Duodenal mucosa (tissue), 2 donors: ENCODE measurements around the gene NFATC2IP.

Source experiments
- H3K27ac ChIP-seq: one replicate; pipeline ENCODE4 v1.7.0; 2013; ENCODE audit warnings: low read depth, low read length
- H3K27me3 ChIP-seq, 2 donors: one replicate each; pipeline ENCODE4 v1.7.0; 2013; ENCODE audit warnings: low read length in 2 of 2, control low read depth in 1 of 2; ENCODE audit not compliant: insufficient read depth in 2 of 2, control insufficient read depth in 1 of 2
- H3K36me3 ChIP-seq, 2 donors: one replicate each; pipeline ENCODE4 v1.7.0; 2013; ENCODE audit warnings: low read length in 2 of 2, control low read depth in 1 of 2; ENCODE audit not compliant: insufficient read depth in 2 of 2, control insufficient read depth in 1 of 2
- H3K4me1 ChIP-seq, 2 donors: one replicate each; pipeline ENCODE4 v1.7.0; 2013; ENCODE audit warnings: low read length in 2 of 2, control low read depth in 1 of 2; ENCODE audit not compliant: insufficient read depth in 2 of 2, control insufficient read depth in 1 of 2
- H3K4me3 ChIP-seq, 2 donors: one replicate each; pipeline ENCODE4 v1.7.0; 2013; ENCODE audit warnings: low read length in 2 of 2, low read depth in 1 of 2
- H3K9ac ChIP-seq, 2 donors: one replicate each; pipeline ENCODE4 v1.7.0; 2013; ENCODE audit warnings: low read length in 2 of 2, low read depth in 1 of 2
- H3K9me3 ChIP-seq, 2 donors: one replicate each; pipeline ENCODE4 v1.7.0; 2013; ENCODE audit warnings: low read length in 2 of 2, control low read depth in 1 of 2; ENCODE audit not compliant: control insufficient read depth in 1 of 2

NFATC2IP gene

GRCh38 chr16:29009050-29009837, 58.5 kb downstream of the NFATC2IP start:
- H3K27ac ChIP-seq = no peak overlapping the region
- H3K9me3 ChIP-seq = no peaks in the 10 kb centered on the region
- H3K27me3 ChIP-seq = no peaks in the 10 kb centered on the region
- no peaks in the 10 kb centered on the region for H3K36me3 ChIP-seq
- no peak overlapping the region for H3K9ac ChIP-seq
- peaks cover 5% of the 10 kb centered on the region in 2 donors for H3K4me1 ChIP-seq
- H3K4me3 ChIP-seq = no peak overlapping the region

- H3K27ac ChIP-seq = no peak overlapping the region
- H3K4me3 ChIP-seq = no peak overlapping the region
- no peak overlapping the region for H3K9ac ChIP-seq
Measured at GRCh38 chr16:29009838-29010166, 59.1 kb downstream of the NFATC2IP start.

GRCh38 chr16:29011112-29011511, 60.4 kb downstream of the NFATC2IP start:
- Histone ChIP-seq H3K27ac (no peak overlapping the region), H3K4me3 (no peak overlapping the region), H3K4me1 (peaks cover 5 to 8% of the 10 kb centered on the region in 2 donors), H3K9me3 (no peaks in the 10 kb centered on the region), H3K9ac (no peak overlapping the region), H3K27me3 (no peaks in the 10 kb centered on the region), H3K36me3 (no peaks in the 10 kb centered on the region)

More at GRCh38 chr16:29009838-29010166, 59.1 kb downstream of the NFATC2IP start:
- Histone ChIP-seq H3K27me3 (no peaks in the 10 kb centered on the region), H3K4me1 (peaks cover 5 to 8% of the 10 kb centered on the region in 2 donors), H3K36me3 (no peaks in the 10 kb centered on the region), H3K9me3 (no peaks in the 10 kb centered on the region)

- Histone ChIP-seq H3K4me1 (peaks cover 5 to 8% of the 10 kb centered on the region in 2 donors), H3K27ac (no peak overlapping the region), H3K9ac (no peak overlapping the region), H3K9me3 (no peaks in the 10 kb centered on the region), H3K36me3 (no peaks in the 10 kb centered on the region), H3K4me3 (no peak overlapping the region), H3K27me3 (no peaks in the 10 kb centered on the region)
Measured at GRCh38 chr16:29011851-29012250, 61.1 kb downstream of the NFATC2IP start.

GRCh38 chr16:29012913-29013553, 62.3 kb downstream of the NFATC2IP start:
- Histone ChIP-seq H3K9me3 (no peaks in the 10 kb centered on the region), H3K27me3 (no peaks in the 10 kb centered on the region), H3K27ac (no peak overlapping the region), H3K4me1 (peaks cover 5 to 8% of the 10 kb centered on the region in 2 donors), H3K9ac (no peak overlapping the region), H3K36me3 (no peaks in the 10 kb centered on the region), H3K4me3 (no peak overlapping the region)

- Histone ChIP-seq H3K36me3 (no peaks in the 10 kb centered on the region), H3K27me3 (no peaks in the 10 kb centered on the region), H3K9ac (no peak overlapping the region)
Measured at GRCh38 chr16:29014561-29015069, 63.9 kb downstream of the NFATC2IP start.

More at GRCh38 chr16:29014561-29015069, 63.9 kb downstream of the NFATC2IP start:
- H3K4me1 ChIP-seq = peaks cover 5 to 8% of the 10 kb centered on the region in 2 donors
- H3K27ac ChIP-seq = no peak overlapping the region
- H3K9me3 ChIP-seq = no peaks in the 10 kb centered on the region
- no peak overlapping the region for H3K4me3 ChIP-seq
